ENCODE results near the gene CXCL11.

DNA sequence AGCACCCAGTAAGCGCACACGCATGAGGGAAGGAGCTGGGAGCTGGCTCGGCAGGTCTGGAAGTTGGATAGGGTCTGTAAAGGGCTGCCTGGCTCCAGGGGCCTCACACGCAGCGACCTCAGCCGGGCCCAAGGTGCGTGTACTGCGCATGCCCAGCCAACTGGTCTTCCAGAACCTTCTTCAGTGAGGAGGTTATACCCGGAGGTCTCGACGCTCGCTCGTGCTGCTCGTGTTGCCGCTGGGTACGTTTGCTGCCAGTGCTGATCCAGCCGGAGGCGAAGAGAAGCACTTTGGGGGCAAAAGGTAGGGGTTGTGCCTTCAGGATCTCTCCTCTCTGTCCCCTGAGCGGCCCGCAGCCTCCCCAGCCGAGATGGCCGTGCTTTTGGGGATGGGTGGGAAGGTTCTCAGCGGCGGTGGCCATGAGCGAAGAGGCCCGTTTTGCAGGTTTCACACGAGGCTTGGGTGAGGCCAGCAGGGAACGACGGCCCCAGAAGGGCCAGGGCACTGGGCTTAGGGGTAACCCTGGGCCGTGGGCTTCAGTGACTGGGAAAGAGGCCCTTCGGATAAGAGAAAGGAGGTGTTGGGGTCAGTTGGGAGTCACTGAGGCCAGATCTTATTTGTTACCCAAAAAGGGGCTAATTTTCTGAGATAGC is 24.7 kb downstream of the CXCL11 start:
- TF ChIP-seq, protein P1, sequence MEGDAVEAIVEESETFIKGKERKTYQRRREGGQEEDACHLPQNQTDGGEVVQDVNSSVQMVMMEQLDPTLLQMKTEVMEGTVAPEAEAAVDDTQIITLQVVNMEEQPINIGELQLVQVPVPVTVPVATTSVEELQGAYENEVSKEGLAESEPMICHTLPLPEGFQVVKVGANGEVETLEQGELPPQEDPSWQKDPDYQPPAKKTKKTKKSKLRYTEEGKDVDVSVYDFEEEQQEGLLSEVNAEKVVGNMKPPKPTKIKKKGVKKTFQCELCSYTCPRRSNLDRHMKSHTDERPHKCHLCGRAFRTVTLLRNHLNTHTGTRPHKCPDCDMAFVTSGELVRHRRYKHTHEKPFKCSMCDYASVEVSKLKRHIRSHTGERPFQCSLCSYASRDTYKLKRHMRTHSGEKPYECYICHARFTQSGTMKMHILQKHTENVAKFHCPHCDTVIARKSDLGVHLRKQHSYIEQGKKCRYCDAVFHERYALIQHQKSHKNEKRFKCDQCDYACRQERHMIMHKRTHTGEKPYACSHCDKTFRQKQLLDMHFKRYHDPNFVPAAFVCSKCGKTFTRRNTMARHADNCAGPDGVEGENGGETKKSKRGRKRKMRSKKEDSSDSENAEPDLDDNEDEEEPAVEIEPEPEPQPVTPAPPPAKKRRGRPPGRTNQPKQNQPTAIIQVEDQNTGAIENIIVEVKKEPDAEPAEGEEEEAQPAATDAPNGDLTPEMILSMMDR (IDR thresholded peaks at IDR 0.05), result no peak
- no peak for TF ChIP-seq EP300 (IDR thresholded peaks at IDR 0.05; ENCODE audit: low read depth)
- no peak for TF ChIP-seq POLR2A (IDR thresholded peaks at IDR 0.05)
- no peak for TF ChIP-seq POLR2AphosphoS5 (IDR thresholded peaks at IDR 0.05)

Data from transverse colon (tissue), 4 donors.